Mesenchymal stem cell (in vitro differentiated cells and primary cell): ENCODE results near the gene FAHD1.

Experiments used
- DNase-seq: peaks from one replicate; pipeline ENCODE4 v3.0.0-alpha.2; 2013
- H2AFZ ChIP-seq: one replicate; pipeline ENCODE4 v1.6.1; 2013; ENCODE audit warnings: low read depth, mild to moderate bottlenecking, control low read depth, inconsistent platforms, low read length, moderate library complexity
- H2AK5ac ChIP-seq: 2 replicates; pipeline ENCODE4 v1.6.1; 2013; ENCODE audit warnings: low read length, moderate library complexity, mild to moderate bottlenecking, inconsistent platforms; ENCODE audit not compliant: severe bottlenecking
- H2BK120ac ChIP-seq: one replicate; pipeline ENCODE4 v1.6.1; 2013; ENCODE audit warnings: low read depth, mild to moderate bottlenecking, inconsistent platforms, low read length, moderate library complexity
- H2BK12ac ChIP-seq, 2 experiments: one replicate each; pipeline ENCODE4 v1.6.1; 2013; ENCODE audit warnings: inconsistent platforms in 2 of 2, low read length in 2 of 2, mild to moderate bottlenecking in 2 of 2, moderate library complexity in 2 of 2, control low read depth in 1 of 2
- H2BK15ac ChIP-seq: one replicate; pipeline ENCODE4 v1.6.1; 2013; ENCODE audit warnings: mild to moderate bottlenecking, low read depth, inconsistent platforms; ENCODE audit not compliant: poor library complexity, severe bottlenecking
- H2BK5ac ChIP-seq: 2 replicates; pipeline ENCODE4 v1.6.1; 2013; ENCODE audit warnings: low read depth, mild to moderate bottlenecking, low read length, control low read depth, inconsistent platforms; ENCODE audit not compliant: poor library complexity, severe bottlenecking
- H3K14ac ChIP-seq, 2 experiments: one replicate each; pipeline ENCODE4 v1.6.1; 2013; ENCODE audit warnings: inconsistent platforms in 2 of 2, low read length in 2 of 2, control low read depth in 1 of 2, mild to moderate bottlenecking in 1 of 2, moderate library complexity in 1 of 2
- H3K18ac ChIP-seq, 2 experiments: one replicate each; pipeline ENCODE4 v1.6.1; 2013; ENCODE audit warnings: inconsistent platforms in 2 of 2, low read length in 2 of 2, control low read depth in 1 of 2, low read depth in 1 of 2, mild to moderate bottlenecking in 1 of 2
- H3K23ac ChIP-seq, 2 experiments: one replicate each; pipeline ENCODE4 v1.6.1; 2013; ENCODE audit warnings: inconsistent platforms in 2 of 2, low read length in 2 of 2, mild to moderate bottlenecking in 2 of 2, moderate library complexity in 2 of 2, control low read depth in 1 of 2
- H3K27ac ChIP-seq: 2 replicates; pipeline ENCODE4 v1.5.1; 2013; ENCODE audit warnings: mild to moderate bottlenecking, moderate library complexity, low read length, control low read depth, inconsistent platforms; ENCODE audit not compliant: poor library complexity, severe bottlenecking
- H3K27me3 ChIP-seq, 2 experiments: 2 replicates each; pipeline versions ENCODE4 v1.6.1 to v1.7.0; 2013; ENCODE audit warnings: low read length in 2 of 2, mild to moderate bottlenecking in 2 of 2, moderate library complexity in 2 of 2, control low read depth in 1 of 2, inconsistent platforms in 1 of 2; ENCODE audit not compliant: control insufficient read depth in 1 of 2, insufficient read depth in 1 of 2
- H3K36me3 ChIP-seq, 2 experiments: 2 replicates each; pipeline versions ENCODE4 v1.6.1 to v1.7.0; 2013; ENCODE audit warnings: low read length in 2 of 2, control low read depth in 1 of 2, inconsistent platforms in 1 of 2, low read depth in 1 of 2, mild to moderate bottlenecking in 1 of 2; ENCODE audit not compliant: insufficient read depth in 2 of 2, control insufficient read depth in 1 of 2
- H3K4ac ChIP-seq, 2 experiments: one replicate each; pipeline ENCODE4 v1.6.1; 2013; ENCODE audit warnings: inconsistent platforms in 2 of 2, low read length in 2 of 2, mild to moderate bottlenecking in 2 of 2, moderate library complexity in 2 of 2, control low read depth in 1 of 2, low read depth in 1 of 2
- H3K4me1 ChIP-seq: 2 replicates; pipeline ENCODE4 v1.6.1; 2013; ENCODE audit warnings: low read depth, low read length, control low read depth; ENCODE audit not compliant: control insufficient read depth, insufficient read depth
- H3K4me2 ChIP-seq: 2 replicates; pipeline ENCODE4 v1.6.1; 2013; ENCODE audit warnings: low read length, mild to moderate bottlenecking, inconsistent platforms; ENCODE audit not compliant: poor library complexity, severe bottlenecking
- H3K4me3 ChIP-seq, 2 experiments: 2 replicates each; pipeline versions ENCODE4 v1.5.1 to v1.7.0; 2013; ENCODE audit warnings: low read length in 2 of 2, mild to moderate bottlenecking in 2 of 2, control low read depth in 1 of 2, low read depth in 1 of 2; ENCODE audit not compliant: insufficient read depth in 1 of 2
- H3K79me1 ChIP-seq: replicated peaks from 2 replicates; pipeline ENCODE4 v1.6.1; 2013; ENCODE audit warnings: mild to moderate bottlenecking, control low read depth, low read length, inconsistent platforms; ENCODE audit not compliant: poor library complexity, severe bottlenecking
- H3K9ac ChIP-seq: 2 replicates; pipeline ENCODE4 v1.7.0; 2013; ENCODE audit warnings: mild to moderate bottlenecking, low read length, moderate library complexity
- H3K9me3 ChIP-seq: 2 replicates; pipeline ENCODE4 v1.7.0; 2013; ENCODE audit warnings: mild to moderate bottlenecking, low read length; ENCODE audit not compliant: control insufficient read depth
- H4K8ac ChIP-seq: one replicate; pipeline ENCODE4 v1.6.1; 2013; ENCODE audit warnings: inconsistent platforms, mild to moderate bottlenecking, low read length, moderate library complexity
- H4K91ac ChIP-seq: one replicate; pipeline ENCODE4 v1.6.1; 2013; ENCODE audit warnings: mild to moderate bottlenecking, low read length, inconsistent platforms
- WGBS: methylation state at CpG from one replicate; pipeline ENCODE4 v1.1.7; 2013; ENCODE audit warnings: mixed read lengths; 5-methylcytosine and 5-hydroxymethylcytosine counted together

FAHD1 gene

DNA sequence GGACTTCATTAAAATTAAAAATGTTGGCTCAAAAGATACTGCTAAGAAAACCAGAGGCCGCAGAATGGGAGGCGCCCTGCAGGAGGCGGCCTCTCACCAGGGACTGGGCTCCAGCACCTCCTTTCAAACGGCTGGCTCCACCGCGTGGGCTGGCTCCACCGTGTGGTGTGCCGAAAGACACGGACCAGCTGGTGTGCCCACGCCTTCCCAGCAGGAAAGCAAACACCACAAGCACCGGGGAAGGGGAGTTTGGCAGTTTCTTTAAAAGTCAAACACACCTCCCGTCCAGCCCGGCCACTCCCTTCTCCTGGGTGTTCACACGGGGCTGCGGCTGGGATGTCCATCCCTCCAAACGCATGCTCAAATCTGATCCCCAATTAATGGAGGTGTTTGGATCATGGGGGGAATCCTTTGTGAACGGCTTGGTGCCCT lies 14.3 kb upstream of the FAHD1 start:
- Histone ChIP-seq H3K9me3 (no peaks in the 10 kb centered on the region), H3K4me1 (peaks cover 7% of the 10 kb centered on the region), H3K4ac (no peak overlapping the region), H3K4me2 (no peak overlapping the region), H3K4me3 (no peak overlapping the region), H3K9ac (no peak overlapping the region), H3K36me3 (peaks cover 45 to 55% of the 10 kb centered on the region in 2 experiments), H4K91ac (peak overlapping the region; percentile 3), H3K79me1 (peaks cover 26% of the 10 kb centered on the region), H2AFZ (no peak overlapping the region), H3K27me3 (no peaks in the 10 kb centered on the region), H3K18ac (no peak overlapping the region), H2BK120ac (no peak overlapping the region), H2BK5ac (no peak overlapping the region), H3K23ac (no peak overlapping the region), H2BK15ac (no peak overlapping the region), H2AK5ac (no peak overlapping the region), H4K8ac (no peak overlapping the region), H3K27ac (no peak overlapping the region), H2BK12ac (no peak overlapping the region), H3K14ac (no peak overlapping the region)
- WGBS, result 53% methylated on average over 14 of the region's 17 CpGs
- peak; percentile 77 for DNase-seq

DNA sequence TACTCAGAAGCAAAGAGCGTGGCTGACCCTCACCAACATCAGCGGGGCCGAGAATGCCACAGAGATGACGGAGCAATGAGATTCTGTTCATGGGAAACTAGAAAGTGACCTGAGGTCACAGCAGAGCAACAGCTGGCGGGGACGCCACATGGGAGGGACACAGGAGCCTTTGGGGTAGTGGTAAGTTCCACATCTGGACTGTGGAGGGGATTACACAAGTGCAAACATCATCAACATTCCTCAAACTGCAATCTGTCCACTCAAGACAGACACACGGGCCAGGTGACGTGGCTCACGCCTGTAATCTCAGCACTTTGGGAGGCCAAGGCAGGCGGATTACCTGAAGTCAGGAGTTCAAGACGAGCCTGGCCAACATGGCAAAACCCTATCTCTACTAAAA lies 11.5 kb upstream of the FAHD1 start:
- Histone ChIP-seq H3K79me1 (peaks cover 26% of the 10 kb centered on the region), H2AK5ac (no peak overlapping the region), H2AFZ (no peak overlapping the region), H3K18ac (no peak overlapping the region), H4K8ac (no peak overlapping the region), H3K4ac (no peak overlapping the region), H3K4me2 (no peak overlapping the region), H2BK5ac (no peak overlapping the region), H2BK15ac (no peak overlapping the region), H3K27ac (no peak overlapping the region), H4K91ac (no peak overlapping the region), H3K9me3 (no peaks in the 10 kb centered on the region), H2BK12ac (no peak overlapping the region), H3K27me3 (no peaks in the 10 kb centered on the region), H3K4me3 (no peak overlapping the region), H3K4me1 (peaks cover 6% of the 10 kb centered on the region), H3K9ac (no peak overlapping the region), H3K14ac (no peak overlapping the region), H3K36me3 (peaks cover 31 to 58% of the 10 kb centered on the region in 2 experiments), H2BK120ac (no peak overlapping the region), H3K23ac (no peak overlapping the region)
- 81% methylated on average over 10 of the region's 11 CpGs for WGBS
- peak; percentile 79 for DNase-seq

DNA sequence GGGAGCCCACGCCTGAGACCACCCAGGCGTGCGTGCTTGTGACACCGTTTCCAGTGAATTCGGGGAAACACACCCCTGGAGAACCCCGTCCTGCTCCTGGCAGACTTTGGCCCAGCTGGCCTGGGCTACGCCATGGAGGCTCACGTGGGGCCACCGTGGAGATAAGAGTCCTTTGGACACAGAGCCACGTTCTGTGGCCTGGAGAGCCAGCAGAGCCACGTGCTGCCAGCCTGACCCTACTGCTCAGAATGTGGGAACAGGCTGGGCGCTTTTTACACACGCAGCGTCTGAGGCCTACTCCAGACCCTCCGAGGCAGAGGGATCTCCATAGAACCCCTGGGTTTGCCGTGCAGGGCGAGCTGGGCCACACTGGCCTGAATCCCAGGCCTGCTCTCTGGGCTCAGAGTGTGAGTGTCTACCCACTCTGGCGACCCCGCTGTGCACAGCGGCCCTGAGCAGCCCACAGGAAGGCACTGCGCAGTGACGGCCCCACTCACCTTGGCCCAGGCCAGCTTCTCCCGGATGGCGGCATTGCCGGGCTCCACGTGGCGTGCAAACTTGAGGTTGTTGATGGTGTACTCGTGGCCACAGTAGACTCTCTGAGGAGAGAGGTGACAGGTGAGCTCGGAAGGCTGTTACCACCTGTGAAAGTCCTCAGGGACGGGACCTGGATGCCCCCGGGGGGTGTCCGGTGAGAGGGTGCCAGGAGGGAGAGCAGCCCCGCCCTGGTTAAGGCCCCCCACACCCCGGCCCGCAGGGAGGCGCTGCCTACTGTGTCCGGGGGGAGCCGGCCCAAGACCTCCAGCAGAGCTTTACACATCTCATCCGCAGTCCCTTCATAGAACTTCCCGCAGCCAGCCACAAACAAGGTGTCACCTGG lies 10.4 kb upstream of the FAHD1 start:
- H4K8ac ChIP-seq, result no peak overlapping the region
- H3K4ac ChIP-seq, result no peak overlapping the region
- H3K4me2 ChIP-seq, result no peak overlapping the region
- H2BK12ac ChIP-seq, result no peak overlapping the region
- peaks cover 36 to 62% of the 10 kb centered on the region in 2 experiments for H3K36me3 ChIP-seq
- no peak overlapping the region for H2BK15ac ChIP-seq
- H3K27me3 ChIP-seq, result no peaks in the 10 kb centered on the region
- H2BK120ac ChIP-seq, result no peak overlapping the region
- H3K27ac ChIP-seq, result no peak overlapping the region
- no peak overlapping the region for H3K14ac ChIP-seq
- H3K9ac ChIP-seq, result no peak overlapping the region
- no peak overlapping the region for H2AFZ ChIP-seq
- no peak overlapping the region for H2AK5ac ChIP-seq
- no peak overlapping the region for H4K91ac ChIP-seq
- no peak for DNase-seq
- peaks cover 27% of the 10 kb centered on the region for H3K79me1 ChIP-seq
- no peaks in the 10 kb centered on the region for H3K9me3 ChIP-seq
- peaks cover 6% of the 10 kb centered on the region for H3K4me1 ChIP-seq
- WGBS, result 96% methylated on average over 40 of the region's 40 CpGs
- no peak overlapping the region for H3K4me3 ChIP-seq
- H3K23ac ChIP-seq, result no peak overlapping the region
- no peak overlapping the region for H2BK5ac ChIP-seq
- H3K18ac ChIP-seq, result no peak overlapping the region

DNA sequence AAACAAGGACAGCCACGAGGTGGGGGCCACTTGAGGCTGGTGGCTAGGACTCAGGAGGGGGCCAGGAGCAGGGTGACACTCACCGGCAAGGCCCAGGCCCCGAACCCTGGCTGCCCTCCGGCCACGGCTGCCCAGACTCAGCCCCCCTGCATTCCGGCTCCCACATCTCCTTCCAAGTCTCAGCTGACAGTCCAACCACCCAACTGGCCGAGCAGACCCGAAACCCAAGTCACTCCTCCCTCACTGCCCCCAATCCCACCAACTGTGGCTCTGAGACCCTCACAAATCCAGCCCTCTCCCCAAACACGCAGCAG lies 9.8 kb upstream of the FAHD1 start:
- H2BK120ac ChIP-seq, result no peak overlapping the region
- no peak overlapping the region for H3K4me2 ChIP-seq
- peaks cover 31% of the 10 kb centered on the region for H3K79me1 ChIP-seq
- no peak overlapping the region for H2AK5ac ChIP-seq
- peaks cover 6% of the 10 kb centered on the region for H3K4me1 ChIP-seq
- no peak overlapping the region for H4K91ac ChIP-seq
- no peaks in the 10 kb centered on the region for H3K9me3 ChIP-seq
- no peak overlapping the region for H2AFZ ChIP-seq
- H3K18ac ChIP-seq, result no peak overlapping the region
- no peak overlapping the region for H2BK5ac ChIP-seq
- H3K27ac ChIP-seq, result no peak overlapping the region
- H2BK12ac ChIP-seq, result no peak overlapping the region
- H3K36me3 ChIP-seq, result peaks cover 40 to 68% of the 10 kb centered on the region in 2 experiments
- no peaks in the 10 kb centered on the region for H3K27me3 ChIP-seq
- no peak for DNase-seq
- H3K9ac ChIP-seq, result no peak overlapping the region
- no peak overlapping the region for H4K8ac ChIP-seq
- H3K14ac ChIP-seq, result no peak overlapping the region
- H3K4me3 ChIP-seq, result no peak overlapping the region
- H3K23ac ChIP-seq, result no peak overlapping the region
- 95% methylated on average over 9 of the region's 9 CpGs for WGBS
- no peak overlapping the region for H3K4ac ChIP-seq
- H2BK15ac ChIP-seq, result no peak overlapping the region
